Osteoblast (primary cell): Measurements from ENCODE around the gene CELF1. TPM values are rescaled to one million over a fixed set of nuclear protein-coding genes. Genes with fewer than 3 reads are reported as not detected.

Experiments
- DNase-seq: peaks from one replicate; pipeline ENCODE4 v3.0.0; 2011; ENCODE audit warnings: low spot score, mixed read lengths; ENCODE audit not compliant: insufficient read length; ENCODE audit errors: missing footprints
- H2AFZ ChIP-seq: 2 replicates; pipeline ENCODE4 v1.6.0; 2011; ENCODE audit warnings: mild to moderate bottlenecking, low read length
- H3K27ac ChIP-seq: 2 replicates; pipeline ENCODE4 v1.5.1; 2011; ENCODE audit warnings: mild to moderate bottlenecking, low read depth, low read length, moderate library complexity
- H3K27me3 ChIP-seq: 2 replicates; pipeline ENCODE4 v1.6.0; 2012; ENCODE audit warnings: mild to moderate bottlenecking, control low read depth, inconsistent platforms, low read length, moderate library complexity; ENCODE audit not compliant: insufficient read depth
- H3K36me3 ChIP-seq: 2 replicates; pipeline ENCODE4 v1.5.1; 2011; ENCODE audit warnings: mild to moderate bottlenecking, low read length, control low read depth, moderate library complexity; ENCODE audit not compliant: insufficient read depth
- H3K4me1 ChIP-seq: 2 replicates; pipeline ENCODE4 v1.5.1; 2011; ENCODE audit warnings: mild to moderate bottlenecking, low read length, control low read depth, moderate library complexity; ENCODE audit not compliant: insufficient read depth
- H3K4me2 ChIP-seq: 2 replicates; pipeline ENCODE4 v1.6.0; 2011; ENCODE audit warnings: mild to moderate bottlenecking, low read length; ENCODE audit not compliant: insufficient read depth
- H3K4me3 ChIP-seq: fragments of 200-600 bp; sonication (generic); 3 replicates; pipeline ENCODE4 v1.5.1; 2012; ENCODE audit warnings: mild to moderate bottlenecking, low read length, inconsistent platforms; ENCODE audit not compliant: insufficient read depth
- H3K79me2 ChIP-seq: 2 replicates; pipeline ENCODE4 v1.6.0; 2012; ENCODE audit warnings: mild to moderate bottlenecking, low read length, control low read depth, inconsistent platforms; ENCODE audit not compliant: insufficient read depth
- H3K9me3 ChIP-seq: 2 replicates; pipeline ENCODE4 v1.5.1; 2011; ENCODE audit warnings: low read depth, low read length, control low read depth
- H4K20me1 ChIP-seq: 2 replicates; pipeline ENCODE4 v1.6.0; 2012; ENCODE audit warnings: mild to moderate bottlenecking, low read length, control low read depth; ENCODE audit not compliant: insufficient read depth
- total RNA-seq: library from RNA; depleted of rRNA; stranded (reverse); fragments of >200 nt; gene quantifications from 2 replicates; pipeline ENCODE4 v1.2.3, GENCODE V29; 2012
- TF ChIP-seq, protein P1 (sequence below): IDR thresholded peaks from 2 replicates; pipeline ENCODE4 v1.5.1; 2011; ENCODE audit warnings: mild to moderate bottlenecking, low read depth, low read length, moderate library complexity; ENCODE audit errors: extremely low read depth

CELF1 gene
- total RNA-seq, 1 donor: 148 TPM

DNA sequence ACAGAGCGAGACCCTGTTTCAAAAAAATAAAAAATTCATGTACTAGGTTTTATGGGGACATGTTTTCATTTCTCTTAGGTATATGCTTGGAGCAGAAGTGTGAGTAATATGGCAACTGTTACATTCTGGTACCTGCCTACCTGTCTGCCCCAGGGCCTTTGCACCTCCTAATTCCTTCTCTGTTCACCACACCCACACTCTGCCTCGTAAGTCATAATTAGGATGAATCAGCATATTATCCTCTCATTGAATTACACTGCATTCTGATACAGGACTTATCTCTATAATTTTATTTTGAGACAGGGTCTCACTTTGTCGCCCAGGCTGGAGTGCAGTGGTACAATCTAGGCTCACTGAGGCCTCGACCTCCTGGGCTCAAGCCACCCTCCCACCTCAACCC lies 100.9 kb downstream of the CELF1 start:
- Histone ChIP-seq H3K36me3 (no peaks in the 10 kb centered on the region), H3K27me3 (no peaks in the 10 kb centered on the region), H4K20me1 (no peaks in the 10 kb centered on the region), H3K4me2 (no peak overlapping the region), H3K79me2 (no peaks in the 10 kb centered on the region), H3K9me3 (no peaks in the 10 kb centered on the region), H2AFZ (no peak overlapping the region), H3K4me3 (no peak overlapping the region), H3K27ac (no peak overlapping the region), H3K4me1 (no peaks in the 10 kb centered on the region)
- TF ChIP-seq, protein P1, sequence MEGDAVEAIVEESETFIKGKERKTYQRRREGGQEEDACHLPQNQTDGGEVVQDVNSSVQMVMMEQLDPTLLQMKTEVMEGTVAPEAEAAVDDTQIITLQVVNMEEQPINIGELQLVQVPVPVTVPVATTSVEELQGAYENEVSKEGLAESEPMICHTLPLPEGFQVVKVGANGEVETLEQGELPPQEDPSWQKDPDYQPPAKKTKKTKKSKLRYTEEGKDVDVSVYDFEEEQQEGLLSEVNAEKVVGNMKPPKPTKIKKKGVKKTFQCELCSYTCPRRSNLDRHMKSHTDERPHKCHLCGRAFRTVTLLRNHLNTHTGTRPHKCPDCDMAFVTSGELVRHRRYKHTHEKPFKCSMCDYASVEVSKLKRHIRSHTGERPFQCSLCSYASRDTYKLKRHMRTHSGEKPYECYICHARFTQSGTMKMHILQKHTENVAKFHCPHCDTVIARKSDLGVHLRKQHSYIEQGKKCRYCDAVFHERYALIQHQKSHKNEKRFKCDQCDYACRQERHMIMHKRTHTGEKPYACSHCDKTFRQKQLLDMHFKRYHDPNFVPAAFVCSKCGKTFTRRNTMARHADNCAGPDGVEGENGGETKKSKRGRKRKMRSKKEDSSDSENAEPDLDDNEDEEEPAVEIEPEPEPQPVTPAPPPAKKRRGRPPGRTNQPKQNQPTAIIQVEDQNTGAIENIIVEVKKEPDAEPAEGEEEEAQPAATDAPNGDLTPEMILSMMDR: no peak
- DNase-seq: no peak

DNA sequence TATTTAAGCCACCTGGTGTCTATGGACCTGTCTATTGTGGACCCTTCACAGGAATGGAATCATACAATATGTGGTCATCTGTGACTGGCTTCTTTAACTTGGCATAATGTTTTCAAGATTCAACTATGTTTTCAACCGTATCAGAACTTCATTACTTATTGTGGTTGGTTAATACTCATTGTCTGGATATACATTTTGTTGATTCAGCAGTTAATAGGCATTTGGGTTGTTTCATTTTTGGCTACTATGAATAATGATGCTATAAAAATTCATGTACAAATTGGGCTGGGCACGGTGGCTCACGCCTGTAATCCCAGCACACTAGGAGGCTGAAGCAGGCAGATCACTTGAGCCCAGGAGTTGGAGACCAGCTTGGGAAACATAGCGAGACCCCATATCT lies 101.5 kb downstream of the CELF1 start:
- Histone ChIP-seq H3K36me3 (no peaks in the 10 kb centered on the region), H3K4me1 (no peaks in the 10 kb centered on the region), H4K20me1 (no peaks in the 10 kb centered on the region), H3K27ac (no peak overlapping the region), H3K27me3 (no peaks in the 10 kb centered on the region), H2AFZ (no peak overlapping the region), H3K9me3 (no peaks in the 10 kb centered on the region), H3K4me2 (no peak overlapping the region), H3K79me2 (no peaks in the 10 kb centered on the region), H3K4me3 (no peak overlapping the region)
- TF ChIP-seq, protein P1: no peak
- no peak for DNase-seq

DNA sequence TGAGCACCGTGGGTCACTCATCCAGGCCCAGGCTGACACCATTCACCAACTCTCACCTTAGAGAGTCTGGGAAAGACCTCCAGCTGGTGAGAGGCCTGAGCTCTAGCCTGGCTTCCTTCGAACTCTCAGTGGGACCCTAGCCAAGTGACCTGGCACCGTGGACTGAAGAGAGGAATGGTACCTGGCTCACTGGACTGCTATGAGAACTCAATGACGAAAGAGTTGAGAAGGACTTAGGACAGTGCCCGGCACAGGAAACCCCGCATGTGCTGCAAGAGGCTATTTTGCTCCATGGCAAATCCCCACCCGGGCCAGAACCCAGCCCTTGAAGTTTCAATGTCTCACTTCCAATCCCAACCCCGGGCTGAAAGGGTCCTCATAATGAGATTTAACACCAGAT lies 103.4 kb downstream of the CELF1 start:
- H3K36me3 ChIP-seq: no peaks in the 10 kb centered on the region
- no peak for DNase-seq
- no peaks in the 10 kb centered on the region for H4K20me1 ChIP-seq
- TF ChIP-seq, protein P1: no peak
- H3K4me3 ChIP-seq: no peak overlapping the region
- H3K27me3 ChIP-seq: no peaks in the 10 kb centered on the region
- H3K27ac ChIP-seq: no peak overlapping the region
- no peaks in the 10 kb centered on the region for H3K79me2 ChIP-seq
- H3K4me2 ChIP-seq: no peak overlapping the region
- no peak overlapping the region for H2AFZ ChIP-seq
- H3K4me1 ChIP-seq: no peaks in the 10 kb centered on the region
- H3K9me3 ChIP-seq: no peaks in the 10 kb centered on the region

DNA sequence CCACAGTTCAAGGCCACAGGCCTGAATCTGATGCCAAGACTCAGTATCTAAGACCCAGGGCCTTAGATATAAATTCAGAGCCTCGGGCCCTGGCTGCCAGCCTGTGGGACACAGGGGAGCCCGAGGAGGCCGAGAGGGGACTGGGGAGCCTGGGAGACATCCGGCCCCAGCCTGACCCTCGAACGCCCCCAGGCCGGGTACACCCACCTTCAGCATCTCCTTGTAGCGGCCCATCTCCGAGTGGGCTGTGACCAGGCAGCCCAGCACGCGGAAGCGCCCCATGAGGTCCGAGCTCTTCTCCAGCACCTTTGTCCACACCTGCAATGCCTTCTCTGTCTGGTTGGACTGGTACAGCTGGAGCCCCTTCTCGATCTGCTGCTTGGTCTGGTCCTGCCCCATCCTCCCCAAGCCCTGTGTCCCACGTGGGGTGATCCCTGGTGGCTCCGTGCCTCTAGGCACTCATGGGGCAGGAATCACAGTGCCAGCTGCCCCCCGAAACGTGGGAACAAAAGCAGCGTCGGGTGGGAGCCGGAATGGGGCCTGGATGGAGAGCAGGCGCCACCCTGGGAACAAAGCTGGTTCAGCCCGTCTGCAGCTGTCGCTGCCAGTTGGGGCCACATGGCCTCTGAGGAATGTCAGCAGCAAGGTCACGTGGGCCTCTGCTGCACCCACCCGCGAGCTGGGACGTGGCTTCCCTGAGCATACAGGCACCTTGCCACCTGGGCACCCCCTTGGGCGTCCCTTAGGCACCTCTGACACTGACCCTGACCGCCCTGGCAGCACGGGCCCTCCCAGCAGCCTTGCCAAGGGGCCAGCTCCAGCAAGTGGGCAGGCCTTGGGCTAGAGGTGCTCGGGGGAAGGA lies 104.1 kb downstream of the CELF1 start, which contains the start of gene RAPSN:
TSS of gene RAPSN (minus strand) at position 571 of the 862 bp plus-strand sequence. CDS start at position 399, 172 bp downstream.
- Histone ChIP-seq H3K9me3 (no peaks in the 10 kb centered on the region), H4K20me1 (no peaks in the 10 kb centered on the region), H3K36me3 (no peaks in the 10 kb centered on the region), H3K27ac (no peak within 1 kb of the TSS), H3K27me3 (no peaks in the 10 kb centered on the region), H3K79me2 (no peaks in the 10 kb centered on the region), H3K4me2 (no peak within 1 kb of the TSS), H2AFZ (no peak within 1 kb of the TSS), H3K4me3 (no peak within 1 kb of the TSS), H3K4me1 (no peaks in the 10 kb centered on the region)
- DNase-seq: peak; percentile 81
- TF ChIP-seq, protein P1: no peak
